ENCODE measurements around the gene KCP.

The KCP gene

DNA sequence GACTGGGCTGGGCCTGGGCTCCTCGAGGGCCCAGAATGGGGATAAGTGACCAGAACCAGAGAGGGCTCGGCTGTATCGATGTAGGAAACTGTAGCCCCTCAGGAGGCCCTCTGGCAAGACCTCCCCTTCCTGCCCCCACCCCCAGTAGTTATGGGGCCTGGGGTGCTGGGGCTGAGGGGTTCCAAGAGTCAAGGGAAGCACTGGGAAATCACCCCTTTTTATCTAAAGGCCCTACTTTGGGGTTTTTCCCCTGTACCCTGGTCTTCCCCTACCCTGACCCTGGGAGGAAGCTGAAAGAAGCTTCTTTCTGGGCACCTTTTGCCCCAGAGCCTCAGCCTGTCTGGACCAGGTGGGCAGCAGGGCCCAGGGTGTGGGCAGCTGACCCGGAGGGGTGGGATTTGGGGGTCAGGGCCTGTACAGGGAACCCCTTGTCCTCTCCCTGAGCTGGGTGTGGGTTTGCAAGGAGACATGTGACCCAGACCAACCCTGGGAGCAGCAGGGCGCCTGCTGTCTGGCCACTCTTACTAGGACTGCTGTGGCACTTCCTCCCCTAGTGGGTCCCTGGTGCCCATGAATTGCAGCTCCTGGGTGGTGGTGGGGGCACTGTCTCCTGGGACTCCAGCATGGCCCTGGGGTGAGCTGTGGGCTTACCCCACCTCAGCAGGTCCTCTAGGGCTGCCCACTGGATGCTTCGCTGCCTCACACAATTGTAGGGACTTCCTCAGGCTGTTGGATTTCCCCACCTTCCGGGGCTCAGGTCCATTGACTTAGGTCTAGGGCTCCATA is 28.8 kb upstream of the KCP start:
- DNase-seq (ENCODE audit: low read depth in 2 of 2), result no peak

- DNase-seq (ENCODE audit: low read depth in 2 of 2), result no peak
Measured at GRCh38 chr7:128938544-128939074, 28.1 kb upstream of the KCP start.

DNA sequence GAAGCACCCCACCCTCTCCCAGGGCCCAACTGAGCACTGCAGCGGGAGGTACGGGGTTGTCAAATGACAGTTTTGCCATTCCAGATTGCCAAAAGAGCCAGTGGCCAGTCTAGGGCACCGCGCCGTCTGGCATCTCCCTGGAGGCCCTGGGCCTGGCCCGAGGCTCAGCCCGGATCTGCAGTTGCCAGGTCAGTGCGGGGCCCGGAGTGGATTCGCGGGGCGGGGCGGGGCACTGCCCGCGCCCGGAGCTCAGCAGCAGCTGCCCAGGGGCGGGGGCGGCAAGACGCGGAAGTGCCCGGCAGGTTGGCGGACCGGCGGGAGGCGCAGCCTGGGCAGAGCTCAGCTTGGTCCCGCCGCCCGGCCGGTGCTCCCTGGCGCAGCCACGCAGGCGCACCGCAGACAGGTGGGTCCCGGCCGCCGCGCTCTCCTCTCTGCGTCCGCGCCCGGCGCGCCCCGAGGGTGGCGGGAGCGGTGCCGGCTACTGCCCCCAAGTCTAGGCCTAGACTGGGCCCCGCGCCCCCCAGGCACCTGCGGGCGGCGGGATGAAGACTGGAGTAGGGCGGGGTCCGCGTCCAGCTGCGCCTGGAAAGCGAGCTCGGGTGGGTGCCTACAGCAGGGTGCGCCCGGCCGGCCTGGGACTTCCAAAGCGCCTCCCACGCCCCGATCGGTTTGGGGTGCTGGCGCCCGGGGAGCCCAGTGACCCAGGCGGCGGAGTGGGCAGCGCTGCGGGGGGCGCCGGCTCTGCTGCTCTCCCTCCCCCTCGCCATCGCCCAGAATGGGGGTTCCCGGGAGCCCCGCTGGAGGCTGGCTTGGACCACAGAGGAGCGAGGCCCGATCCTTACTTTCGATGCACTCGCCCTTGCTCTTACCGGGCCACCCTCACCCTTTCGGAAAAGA is 27.4 kb upstream of the KCP start, which contains the start of gene IRF5:
Gene IRF5, plus strand, starts transcription at position 281 of the 897 bp plus-strand sequence. CDS start 4,155 bp downstream, outside the sequence.
- DNase-seq (ENCODE audit: low read depth in 2 of 2), result no peak

DNA sequence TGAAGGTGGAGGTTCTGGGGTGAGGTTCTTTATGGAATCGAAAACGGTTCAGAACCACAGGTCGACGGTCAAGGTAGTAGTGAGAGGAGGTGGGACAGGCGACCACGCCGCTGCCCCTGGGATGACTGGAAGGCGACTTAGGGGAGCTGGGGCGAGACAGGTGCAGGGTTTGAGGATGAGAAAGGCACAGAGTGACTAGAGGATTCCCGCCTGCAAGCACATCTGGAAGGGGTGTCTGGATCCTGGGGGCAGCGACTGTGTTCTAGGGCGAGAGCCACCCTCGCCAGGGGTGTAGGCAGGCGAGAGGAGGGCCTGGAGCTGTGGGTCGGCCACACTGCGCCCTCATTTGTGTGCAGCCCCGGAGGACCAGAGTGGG is 26.8 kb upstream of the KCP start:
- DNase-seq (ENCODE audit: low read depth in 2 of 2), result no peak

- DNase-seq (ENCODE audit: low read depth in 2 of 2), result no peak
Measured at GRCh38 chr7:128936798-128937197, 26.3 kb upstream of the KCP start.

GRCh38 chr7:128935342-128935730 is 24.8 kb upstream of the KCP start:
- no peak for DNase-seq (ENCODE audit: low read depth in 2 of 2)

- no peak for DNase-seq (ENCODE audit: low read depth in 2 of 2)
Measured at GRCh38 chr7:128934361-128935341, 24.1 kb upstream of the KCP start.

DNA sequence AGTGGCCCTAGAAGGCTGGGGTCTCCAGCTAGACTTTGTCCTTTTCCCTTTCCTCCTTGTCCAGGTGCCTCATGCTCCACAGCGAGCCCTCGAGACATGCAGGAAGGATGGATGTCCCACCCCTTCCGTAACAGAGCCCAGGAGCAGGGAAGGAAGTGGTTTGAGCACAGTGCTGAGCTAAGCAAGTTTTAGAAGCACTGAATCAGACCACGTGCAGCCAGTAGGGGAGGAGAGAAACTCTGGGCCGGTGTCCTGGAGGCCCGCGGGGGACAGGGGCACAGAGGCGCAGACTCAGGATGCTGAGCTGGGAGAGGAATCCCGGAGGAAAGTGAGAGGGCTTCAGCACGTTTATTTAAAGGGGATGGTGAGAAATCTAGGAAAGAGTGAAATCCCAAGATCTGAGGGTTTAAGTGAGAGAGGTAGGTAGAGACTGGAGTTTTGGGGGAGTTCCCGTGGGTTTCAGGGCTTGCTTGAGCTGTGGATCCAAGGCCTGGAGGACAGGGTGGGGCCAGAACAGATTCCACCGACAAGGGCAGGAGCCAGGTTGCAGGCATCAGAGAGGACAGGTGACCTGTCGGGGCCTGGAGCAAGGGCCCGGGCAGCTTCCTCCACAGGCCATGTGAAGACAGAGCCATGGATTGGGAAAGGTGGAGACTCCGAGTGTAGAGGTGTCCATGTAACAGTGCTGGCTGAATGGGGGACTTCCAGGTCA is 22.8 kb upstream of the KCP start:
- no peak for DNase-seq (ENCODE audit: low read depth in 2 of 2)

GRCh38 chr7:128932862-128933179 is 22.3 kb upstream of the KCP start:
- DNase-seq (ENCODE audit: low read depth in 2 of 2), result no peak

- no peak for DNase-seq (ENCODE audit: low read depth in 2 of 2)
Measured at GRCh38 chr7:128931965-128932861, 21.7 kb upstream of the KCP start.

DNA sequence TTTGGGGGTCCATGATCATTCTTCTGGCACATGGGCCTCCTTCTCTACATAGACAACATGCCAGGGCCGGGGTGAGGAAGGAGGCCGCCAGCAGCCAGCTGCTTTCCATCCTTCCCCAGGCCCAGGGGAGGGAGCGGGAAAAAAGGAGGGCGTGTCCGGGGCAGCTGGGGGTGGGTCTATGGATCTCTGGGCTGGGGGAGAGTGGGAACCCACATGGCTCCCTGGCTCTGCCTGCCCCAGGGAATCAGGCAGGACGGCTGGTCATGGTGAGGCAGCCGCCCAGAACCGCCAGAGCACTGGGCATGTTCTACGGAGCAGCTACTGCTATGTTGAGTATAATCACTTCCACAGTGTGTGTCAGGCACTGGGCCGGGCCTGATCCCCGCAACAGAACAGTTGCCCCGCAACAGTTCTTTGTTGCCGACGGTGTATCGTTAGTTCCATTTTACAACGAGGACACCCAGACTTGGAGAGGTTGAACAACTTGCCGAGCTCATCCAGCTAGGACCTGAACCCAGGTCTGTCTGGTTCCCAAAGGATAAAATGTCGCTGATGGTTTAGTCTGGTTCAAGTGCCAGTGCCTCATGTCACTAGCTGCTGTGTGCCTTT is 20.8 kb upstream of the KCP start:
- no peak for DNase-seq (ENCODE audit: low read depth in 2 of 2)

DNA sequence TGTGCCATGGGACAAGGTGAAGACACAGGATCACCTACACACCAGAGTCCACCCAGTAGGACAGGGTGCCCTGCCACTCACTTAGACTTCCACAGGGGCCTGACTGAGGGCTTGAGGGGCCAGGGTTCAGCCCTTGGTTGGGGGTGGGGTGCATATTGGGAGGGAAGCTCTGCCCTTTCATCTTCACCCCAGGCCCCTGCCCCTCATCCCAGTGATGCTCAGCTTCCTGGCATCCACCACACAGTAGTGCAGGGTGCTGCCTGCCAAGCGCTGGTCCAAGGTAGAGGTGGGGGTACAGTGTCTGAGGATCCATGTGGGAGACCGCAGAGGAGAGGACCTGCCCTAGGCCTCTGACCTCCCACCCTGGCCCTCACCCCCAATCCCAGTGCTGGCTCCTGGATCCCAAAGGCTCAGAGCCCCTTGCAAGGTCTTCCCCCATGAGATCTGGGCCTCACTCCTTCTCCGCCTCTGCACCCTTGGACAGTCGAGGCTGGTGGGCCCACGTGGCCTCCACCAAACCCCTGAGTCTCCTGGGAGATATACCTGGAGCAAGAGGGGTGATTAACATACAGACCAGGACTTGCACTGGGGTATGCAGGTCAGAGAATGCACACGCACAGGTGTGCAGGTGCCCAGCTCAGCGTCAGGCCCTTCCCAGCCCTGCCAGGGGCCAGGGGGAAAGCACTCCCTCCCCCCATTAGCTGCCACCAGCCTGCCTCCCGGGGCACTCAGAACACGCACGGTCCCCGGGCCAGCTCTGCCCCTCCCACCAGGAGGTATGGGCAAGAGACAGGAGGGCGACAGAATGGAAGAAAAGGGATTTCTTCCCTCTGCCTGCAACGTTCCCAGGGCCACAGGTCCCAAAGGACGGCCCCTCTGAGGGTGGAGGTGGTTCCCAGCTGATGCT is 18.6 kb upstream of the KCP start:
- no peak for DNase-seq (ENCODE audit: low read depth in 2 of 2)

- DNase-seq (ENCODE audit: low read depth in 2 of 2), result no peak
Measured at GRCh38 chr7:128928159-128928813, 17.8 kb upstream of the KCP start.

DNA sequence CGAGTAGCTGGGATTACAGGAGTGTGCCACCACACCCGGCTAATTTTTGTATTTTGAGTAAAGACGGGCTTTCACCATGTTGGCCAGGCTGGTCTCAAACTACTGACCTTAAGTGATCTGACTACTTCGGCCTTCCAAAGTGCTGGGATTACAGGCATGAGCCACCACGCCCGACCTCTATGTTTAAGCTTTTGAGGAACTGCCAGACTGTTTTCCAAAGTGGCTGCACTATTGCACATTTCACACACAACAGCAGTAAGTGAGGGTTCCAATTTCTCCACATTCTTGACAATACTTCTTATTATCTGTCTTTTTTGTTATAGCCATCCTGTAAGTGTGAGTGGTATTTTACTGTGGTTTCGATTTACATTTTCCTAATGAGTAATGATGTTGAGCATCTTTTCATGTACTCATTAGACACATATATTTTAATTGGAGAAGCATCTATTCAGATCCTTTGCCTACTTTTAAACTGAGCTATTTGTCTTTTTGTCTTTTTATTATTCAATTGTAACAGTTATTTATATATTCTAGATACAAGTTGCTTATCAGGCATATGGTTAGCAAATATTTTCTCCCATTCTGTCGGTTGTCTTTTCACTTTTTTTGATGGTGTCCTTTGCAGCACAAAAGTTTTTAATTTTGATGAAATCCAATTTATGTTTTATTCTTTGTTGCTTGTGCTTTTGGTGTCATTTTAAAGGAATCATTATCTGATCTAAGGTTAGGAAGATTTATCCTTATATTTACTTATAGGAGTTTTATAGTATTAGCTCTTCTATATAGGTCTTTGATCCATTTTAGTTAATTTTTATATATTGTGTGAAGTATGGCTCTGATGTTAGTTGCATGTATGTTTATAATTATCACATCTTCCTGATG is 14.4 kb upstream of the KCP start:
- no peak for DNase-seq (ENCODE audit: low read depth in 2 of 2)

DNA sequence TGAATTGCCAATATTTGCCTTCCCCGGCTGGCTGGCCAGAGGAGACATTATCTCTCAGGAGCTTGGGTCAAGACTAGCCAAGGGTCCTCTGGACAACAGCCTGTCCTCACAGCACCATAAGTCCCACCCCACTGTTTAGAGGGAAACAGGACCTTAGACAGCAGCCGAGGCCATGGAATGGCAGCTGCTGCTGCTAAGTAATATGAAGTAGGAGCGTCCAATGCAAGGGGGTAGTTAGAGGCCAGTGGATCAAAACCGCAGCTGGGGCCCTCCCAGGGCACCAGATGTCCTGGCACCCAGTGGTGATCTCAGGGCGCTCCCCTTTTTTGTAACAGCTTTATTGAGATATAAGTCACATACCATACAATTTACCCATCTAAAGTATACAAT is 12.9 kb upstream of the KCP start:
- no peak for DNase-seq (ENCODE audit: low read depth in 2 of 2)

DNA sequence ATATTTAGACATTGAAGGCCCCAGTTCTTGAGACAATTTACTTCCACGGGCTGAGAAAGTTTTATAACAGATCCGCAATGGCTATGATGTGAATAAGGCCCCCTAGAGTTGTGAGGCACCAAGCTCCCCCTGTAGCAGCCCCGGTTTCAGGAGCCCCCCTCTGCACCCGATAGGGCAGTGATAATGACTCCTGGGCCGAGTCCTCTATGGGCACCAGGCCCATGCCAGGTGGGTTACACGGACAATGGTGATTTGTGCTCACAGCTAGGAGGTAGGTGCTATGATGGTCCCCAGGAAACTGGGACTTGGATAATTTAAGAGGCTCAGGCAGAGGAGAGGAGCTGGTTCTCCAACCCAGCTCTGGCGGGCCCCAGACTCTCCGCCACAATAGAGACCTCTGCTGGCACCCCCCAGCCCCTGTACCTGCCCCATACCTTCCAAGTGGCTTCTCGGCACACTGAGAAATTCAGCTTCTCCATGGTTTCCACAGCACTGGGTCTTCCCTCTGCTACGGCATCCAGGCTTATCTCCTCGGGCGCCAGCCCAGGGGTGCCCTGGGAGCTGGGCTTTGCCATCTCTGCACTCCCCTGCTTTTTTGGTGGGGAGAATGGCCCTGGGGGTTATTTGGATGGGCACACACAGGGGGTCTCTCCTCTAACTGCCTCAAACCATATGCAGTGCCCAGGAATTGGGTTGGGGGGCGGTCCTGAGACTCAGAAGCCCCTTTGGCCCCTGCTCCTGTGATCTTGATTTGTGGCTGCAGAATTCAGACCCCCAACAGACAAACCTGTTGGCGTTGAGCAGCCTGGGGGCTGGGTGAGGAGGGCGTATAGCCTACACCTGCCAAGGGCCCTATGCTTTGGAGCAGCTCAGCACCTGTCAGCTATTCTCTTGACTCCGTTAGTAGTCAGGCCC is 12.2 kb upstream of the KCP start:
- DNase-seq (ENCODE audit: low read depth in 2 of 2), result no peak
